T-helper 9 cell (primary cell): ENCODE measurements around the gene BMP7.

ENCODE experiments used
- DNase-seq: peaks from one replicate; pipeline ENCODE4 v3.0.0-alpha.2; 2020

The BMP7 gene

DNA sequence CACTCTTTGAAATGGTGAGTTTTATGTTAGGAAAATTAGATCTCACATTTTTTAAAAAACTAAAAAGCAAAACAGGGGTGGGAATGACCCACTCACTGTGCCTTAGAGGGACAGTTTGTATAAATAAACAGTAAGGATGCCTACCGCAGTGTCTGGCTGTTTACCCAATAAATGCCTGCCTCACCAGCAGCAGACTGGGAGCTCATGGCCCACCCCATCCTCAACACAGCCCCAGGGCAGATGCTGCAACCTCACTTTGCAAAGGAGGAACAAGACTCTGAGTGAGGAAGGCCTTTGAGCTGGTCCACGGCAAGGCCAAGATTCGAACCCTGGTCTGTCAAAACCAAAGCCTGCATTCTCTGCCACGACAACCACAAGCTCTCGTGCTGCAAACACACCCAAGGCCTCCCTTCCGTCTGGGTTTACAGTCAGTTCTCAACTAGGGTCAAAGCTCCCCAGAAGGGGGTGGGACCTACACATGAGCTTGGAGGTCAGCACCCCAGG, 77.8 kb downstream of the BMP7 start:
- no peak for DNase-seq

DNA sequence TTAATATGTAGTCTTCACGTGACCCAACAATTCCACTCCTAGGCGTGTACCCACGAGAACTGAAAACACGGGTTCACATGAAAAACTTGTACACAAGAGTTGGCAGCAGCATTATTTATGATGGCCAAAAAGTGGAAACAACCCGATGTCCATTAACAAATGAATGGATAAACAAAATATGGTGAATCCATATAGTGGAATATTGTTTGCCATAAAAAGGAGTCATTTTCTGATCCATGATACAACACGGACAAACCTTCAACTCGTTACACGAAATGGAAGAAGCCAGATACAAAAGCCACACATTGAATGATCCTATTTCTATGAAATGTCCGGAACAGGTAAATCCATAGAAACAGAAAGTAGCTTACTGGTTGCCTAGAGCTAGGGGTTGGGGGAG, 78.4 kb downstream of the BMP7 start:
- no peak for DNase-seq

DNA sequence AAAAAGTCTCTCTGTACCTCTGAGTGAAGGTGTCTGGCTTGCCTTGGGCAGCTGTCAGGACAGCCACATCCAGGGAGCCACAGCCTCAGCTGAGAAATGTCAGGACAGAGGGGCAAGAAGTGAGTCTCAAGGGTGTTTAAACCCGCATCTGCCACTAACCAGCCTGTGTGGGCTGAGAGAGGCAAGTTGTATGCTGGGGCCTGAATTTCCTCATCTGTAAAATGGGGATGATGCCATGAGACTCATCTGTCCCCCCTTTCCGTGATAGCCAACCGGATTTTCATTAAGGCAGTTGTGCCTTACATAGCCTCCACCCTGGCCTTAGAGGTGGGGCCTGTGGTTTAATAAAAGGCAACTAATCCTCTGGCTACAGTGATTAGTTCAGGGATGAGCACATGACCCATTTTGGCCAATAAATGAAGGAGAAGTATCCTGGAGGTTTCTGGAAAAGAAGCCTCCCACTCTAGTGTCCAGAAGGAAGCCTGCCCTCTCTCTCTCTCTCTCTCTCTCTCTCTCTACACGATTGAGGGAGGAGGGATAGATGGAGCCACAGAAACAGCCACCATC, 79.3 kb downstream of the BMP7 start:
- DNase-seq: no peak

DNA sequence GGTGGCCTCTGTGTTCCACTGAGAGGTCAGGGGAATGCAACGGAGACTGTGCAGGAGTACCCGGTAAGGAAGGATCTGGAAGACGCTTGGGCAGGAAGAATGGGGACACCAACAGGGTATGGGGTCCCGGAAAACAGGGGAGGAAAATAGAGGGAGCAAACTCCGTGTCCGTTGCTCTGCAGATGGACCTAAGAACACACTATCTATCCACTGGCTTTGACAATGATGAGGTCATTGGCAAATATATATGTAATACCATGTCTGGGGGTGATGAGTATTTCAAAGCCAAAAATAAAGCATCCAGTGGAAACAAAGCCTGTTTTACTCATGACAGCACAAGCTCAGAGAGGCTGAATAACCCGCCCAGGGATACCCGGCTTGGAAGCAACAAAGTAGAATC, 80.2 kb downstream of the BMP7 start:
- no peak for DNase-seq

DNA sequence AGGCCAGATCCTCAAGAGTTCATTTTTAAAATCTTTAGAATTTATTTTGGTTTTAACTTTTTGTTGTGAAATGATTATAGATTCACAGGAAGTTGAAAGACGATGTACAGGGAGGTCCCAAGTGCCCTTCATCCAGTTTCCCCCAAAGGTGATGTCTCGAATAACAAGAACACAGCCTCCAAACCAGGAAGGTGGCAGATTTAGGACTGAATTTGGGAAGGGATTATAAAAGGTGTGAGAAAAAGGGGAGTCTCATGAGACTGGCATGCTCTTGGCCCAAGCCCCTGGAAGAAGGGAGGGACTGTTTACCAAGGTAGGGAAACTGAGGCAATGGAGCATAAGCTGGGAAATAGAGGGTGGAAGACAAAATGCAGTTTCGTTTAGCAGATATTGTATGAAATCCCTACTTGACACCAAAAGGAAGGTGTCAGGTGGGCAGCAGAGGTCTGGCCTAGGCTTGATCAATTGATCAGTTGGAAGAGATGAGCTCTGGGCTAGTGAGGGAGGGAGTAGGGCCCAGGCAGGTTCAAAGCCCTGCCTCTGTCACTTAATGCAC, 81.2 kb downstream of the BMP7 start:
- no peak for DNase-seq

DNA sequence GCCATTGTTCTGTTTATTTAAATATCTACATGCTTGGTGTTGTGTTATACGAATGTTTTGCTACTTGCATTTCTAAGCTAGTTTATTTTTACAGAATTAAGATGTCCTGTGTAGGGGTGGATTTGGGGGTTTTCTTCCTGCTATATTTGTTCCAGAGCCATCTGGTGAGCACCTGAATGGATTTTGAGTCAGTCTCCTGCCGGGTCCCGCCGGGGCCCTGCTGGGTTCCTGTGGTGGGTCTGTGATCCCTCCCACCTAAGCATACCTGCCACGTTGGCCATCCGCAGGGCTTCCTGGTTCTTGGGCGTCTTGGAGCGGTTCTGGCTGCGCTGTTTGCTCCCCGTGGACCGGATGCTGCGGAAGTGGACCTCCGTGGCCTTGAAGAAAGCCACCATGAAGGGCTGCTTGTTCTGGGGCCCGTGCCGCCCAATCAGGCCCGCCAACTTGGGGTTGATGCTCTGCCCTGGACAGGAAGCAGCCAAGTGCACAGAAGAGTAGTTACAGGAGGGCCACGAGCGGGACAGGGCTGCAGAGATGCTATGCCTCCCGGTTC, 82.9 kb downstream of the BMP7 start:
- no peak for DNase-seq

DNA sequence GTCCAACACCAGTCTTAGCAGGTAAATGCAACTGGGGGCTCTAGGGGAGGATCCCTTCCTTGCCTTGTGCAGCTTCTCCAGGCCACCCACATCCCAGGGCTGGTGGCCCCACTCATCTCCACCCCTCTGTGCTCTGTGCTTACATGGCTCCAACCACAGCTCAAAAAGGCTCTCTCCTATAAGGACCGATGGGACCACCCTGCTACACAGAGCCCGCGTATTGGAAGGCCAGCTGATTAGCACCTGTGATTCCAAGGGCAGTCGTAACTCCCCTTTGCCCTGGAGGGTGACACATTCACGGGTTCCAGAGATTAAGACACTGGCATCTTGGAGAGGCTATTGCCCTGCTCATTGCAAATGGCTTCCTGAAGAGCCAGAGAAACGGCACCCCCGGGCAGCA, 84.8 kb downstream of the BMP7 start:
- no peak for DNase-seq

DNA sequence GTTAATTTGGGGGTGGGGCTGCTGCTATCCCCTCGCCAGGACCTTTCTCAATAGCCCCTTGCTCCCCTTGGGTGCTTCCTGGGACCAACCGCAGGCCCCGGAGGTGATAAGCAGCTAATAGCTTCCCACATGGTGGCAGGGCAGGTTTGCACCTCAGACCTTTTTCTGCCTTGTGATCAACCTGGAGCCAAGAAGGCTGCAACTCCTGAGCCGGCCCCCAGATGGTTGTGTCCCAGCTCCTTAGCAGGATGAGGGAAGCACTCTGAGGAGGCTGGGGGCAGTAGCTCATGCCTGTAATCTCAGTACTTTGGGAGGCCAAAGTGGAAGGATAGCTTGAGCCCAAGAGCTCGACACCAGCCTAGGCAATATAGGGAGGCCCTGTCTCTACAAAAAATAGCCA, 85.5 kb downstream of the BMP7 start:
- no peak for DNase-seq

DNA sequence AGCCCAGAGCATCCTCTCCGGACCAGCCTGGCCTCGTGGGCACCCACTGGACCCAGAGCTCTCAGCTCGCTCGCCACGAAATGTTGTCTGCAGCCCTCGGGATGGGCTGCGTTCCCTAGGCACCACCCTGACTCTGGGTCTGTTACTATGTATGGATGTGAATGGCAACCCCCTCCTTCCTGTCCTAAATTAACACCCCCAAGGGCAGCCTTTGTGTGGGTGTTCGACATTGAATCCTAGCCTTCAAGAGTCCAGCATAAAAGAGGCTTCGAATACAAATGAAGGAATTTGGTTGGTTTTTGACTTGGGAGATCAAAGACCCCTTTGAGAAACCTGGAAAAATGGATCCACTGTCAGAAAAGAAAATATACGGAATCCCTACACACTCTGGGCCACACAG, 86.1 kb downstream of the BMP7 start:
- DNase-seq: no peak

DNA sequence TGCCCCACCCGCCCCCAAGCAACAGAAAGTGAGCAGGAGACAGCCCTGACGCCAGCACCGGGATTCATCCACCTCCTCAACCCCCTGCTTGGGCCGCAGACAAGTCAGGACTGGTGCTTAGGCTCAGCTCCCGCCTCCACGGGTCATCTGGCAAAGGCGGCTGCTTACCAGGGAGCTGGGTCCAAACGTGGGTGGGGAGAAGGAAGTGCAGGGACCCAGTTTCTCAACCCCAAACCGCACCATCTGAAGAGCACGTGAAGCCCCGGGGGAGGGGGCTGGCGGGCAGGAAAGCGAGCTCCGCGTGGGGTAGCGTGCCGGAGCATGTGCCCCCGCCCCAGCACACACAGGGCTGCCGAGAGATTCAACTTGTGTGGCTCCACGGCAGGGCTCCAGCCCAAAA, 87.2 kb downstream of the BMP7 start:
- DNase-seq: no peak

DNA sequence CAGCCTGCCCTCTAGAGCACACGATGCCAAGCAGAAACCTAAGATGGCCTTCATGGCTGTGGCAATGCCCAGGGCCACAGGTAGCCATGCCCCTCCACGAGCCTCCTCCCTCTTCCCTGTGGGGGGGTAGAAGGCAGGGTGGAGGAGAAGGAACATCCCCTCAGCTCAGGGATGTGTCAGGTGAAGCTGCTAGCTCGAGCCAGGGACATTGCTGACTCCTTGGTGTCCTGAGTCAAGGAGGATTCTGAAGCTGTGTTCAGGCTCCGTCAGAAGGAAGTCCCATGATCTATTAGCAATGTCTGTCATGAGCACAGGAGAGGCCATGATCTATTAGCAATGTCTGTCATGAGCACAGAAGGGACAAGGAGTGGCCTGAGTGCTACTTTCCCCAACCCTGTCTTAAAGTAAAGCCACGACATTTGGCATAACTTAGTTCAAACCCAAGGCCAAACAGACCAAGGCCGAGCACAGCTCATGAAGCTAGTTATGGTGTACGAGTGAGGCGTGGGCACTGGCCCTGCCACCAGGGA, 87.8 kb downstream of the BMP7 start:
- no peak for DNase-seq

DNA sequence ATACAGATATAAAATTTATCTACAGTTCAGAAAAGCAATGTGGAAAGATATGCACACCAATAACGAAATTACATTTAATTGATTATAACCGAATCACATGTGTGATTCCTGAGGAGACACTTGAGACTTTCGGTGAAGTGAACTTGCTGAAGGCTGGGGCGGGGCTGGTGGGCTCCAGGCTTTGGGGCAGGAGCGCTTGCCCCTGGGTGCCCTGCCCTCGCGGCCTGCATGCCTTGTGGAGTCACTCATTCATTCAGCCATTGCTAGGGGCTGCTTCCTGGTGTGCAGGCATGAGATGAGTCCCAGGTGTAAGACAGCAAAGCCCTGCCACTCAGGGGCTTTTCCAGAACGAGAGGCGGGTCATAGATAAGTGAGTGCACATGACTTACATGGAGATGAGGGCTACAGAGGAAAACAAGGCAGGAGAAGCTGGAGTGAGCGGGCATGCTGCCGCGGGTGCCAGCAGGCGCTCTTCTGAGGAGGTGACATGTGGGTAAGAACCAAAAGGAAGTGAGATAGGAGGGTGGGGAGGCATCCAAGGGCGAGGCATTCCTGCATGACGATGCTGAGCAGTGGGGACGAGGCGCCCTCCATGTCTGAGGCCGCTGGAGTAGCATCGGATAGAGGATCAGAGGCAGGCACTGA, 88.7 kb downstream of the BMP7 start:
- DNase-seq: no peak

DNA sequence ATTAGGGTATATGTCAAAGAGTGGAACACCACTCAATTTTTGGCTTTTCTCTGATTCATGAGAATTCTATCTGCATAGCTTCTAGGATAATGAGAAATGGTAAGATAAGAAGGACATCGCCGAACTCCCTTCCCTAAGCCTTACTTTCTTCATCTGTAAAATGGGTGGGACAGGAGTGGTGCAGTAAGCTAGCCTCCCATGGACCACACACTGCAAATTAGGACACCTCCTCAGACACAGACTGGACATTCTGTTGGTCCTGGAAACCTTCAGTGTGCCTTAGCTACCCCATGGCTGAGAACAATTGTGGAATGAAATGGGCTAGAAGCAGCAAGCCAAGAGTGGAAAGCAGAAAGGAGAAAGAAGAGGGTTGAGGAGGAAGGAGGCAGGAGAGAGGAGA, 89.6 kb downstream of the BMP7 start:
- DNase-seq: no peak

DNA sequence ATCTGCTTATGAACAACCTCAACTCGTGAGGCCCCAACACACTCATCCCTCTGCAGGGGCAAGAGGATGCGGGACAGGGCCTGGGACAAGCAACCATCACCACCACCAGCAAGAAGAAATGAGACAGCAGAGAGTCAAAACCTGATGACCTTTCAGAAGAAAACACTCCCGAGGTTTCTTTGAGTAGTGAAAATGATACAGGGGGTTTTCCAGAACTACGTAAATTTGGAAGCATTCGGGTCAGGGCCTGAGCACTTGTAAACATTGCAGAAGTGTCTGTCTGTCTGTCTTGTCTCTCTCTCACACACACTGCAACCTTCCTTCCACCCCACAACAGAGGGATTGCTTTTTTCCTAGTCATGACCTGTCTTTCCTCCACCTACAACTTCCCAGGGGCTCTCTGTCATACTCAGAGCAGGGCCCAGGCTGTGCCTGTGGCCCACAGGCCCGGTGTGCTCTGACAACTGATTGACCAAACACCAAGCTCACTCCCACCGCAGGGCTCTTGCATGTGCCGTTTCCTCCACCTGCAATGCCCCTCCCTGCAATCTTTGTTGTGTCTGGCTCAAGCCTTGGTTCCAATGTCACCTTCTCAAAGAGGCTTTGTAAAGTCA, 90.9 kb downstream of the BMP7 start:
- no peak for DNase-seq

DNA sequence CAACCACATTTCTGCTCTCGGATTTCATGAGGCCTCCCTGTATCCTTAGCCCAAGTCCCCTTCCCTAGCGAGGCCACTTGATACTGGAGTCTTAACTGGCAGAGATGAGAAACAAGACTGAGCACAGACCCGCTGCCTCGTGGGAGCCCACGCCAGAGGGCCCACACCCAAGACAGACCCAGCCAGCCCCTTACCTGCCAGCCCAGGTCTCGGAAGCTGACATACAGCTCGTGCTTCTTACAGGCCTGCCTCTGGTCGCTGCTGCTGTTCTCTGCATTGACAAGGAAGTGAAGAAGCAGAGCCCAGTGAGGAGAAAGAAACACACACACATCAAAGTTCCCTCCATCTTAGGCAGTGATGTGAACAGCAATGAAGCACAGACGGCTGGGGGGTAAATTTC, 91.7 kb downstream of the BMP7 start:
- DNase-seq: no peak

DNA sequence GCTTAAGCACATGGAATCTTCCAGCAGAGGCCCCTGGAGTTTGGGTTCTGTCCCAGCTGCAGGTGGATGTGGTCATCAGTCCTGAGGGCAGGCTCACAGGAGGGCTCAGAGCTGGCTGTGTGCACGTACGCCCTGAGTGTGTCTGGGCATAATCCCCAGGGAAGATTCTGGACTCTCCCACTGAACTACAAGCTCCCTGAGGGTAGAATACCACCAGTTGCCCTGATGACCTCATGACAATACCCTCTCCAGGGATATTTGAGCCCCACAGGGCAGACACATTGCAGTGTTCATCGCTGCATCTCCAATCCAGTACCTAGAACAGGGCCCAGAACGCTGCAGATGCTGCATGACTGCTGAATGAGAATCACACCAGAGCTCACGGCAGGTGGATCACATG, 92.5 kb downstream of the BMP7 start:
- no peak for DNase-seq

DNA sequence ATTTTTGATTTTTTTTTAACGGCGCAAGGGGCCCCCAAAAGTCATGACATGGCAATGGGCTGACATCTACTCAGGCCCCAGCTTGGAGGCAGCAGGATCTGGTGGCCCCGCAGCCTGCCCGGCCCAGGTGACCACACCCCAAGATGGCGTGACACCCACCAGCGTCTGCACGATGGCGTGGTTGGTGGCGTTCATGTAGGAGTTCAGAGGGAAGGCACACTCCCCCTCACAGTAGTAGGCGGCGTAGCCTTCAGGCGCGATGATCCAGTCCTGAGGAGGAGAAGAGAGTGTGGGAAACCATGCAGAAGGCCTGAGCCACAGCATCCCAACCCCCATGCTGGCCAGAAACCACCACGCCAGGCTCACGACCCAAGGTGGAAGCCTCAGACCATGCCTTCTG, 93.4 kb downstream of the BMP7 start:
- no peak for DNase-seq

DNA sequence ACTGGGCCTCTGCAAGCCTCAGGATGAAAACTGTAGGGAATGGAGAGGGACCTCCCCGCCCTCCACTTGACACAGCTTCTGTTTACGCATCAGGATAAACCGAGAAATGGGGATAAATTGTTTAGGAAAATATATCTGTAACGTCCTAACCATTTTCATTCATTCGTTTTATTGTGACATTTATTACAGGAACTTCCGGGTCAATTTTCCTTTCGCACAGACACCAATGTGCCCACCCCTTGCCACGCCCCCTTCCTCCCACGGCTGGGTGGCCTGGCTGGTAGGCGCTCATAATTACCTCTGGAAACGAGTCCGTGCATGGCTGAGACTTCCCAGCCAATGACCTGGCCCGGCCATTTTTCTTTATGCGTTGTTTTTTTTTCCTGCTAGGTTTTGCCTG, 96.1 kb downstream of the BMP7 start:
- DNase-seq: no peak

DNA sequence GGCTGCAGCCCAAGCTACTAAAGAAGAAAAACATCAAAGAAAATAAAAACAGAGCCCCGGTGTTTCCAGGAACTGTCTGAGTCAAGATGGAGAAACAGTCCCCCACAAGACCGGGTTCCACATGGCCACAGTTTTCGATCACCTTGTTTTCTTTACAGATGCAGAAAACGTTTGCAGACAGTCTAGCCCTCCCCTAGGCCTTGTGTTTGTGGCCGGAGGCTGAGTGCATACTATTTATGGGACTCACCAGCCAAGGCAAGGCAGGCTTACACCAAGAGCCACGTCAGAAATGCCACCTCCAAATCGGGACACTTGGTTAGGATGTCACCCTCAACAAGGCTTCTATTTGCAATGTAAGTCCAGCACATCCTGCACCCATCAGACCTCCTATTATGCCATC, 97.3 kb downstream of the BMP7 start:
- no peak for DNase-seq

DNA sequence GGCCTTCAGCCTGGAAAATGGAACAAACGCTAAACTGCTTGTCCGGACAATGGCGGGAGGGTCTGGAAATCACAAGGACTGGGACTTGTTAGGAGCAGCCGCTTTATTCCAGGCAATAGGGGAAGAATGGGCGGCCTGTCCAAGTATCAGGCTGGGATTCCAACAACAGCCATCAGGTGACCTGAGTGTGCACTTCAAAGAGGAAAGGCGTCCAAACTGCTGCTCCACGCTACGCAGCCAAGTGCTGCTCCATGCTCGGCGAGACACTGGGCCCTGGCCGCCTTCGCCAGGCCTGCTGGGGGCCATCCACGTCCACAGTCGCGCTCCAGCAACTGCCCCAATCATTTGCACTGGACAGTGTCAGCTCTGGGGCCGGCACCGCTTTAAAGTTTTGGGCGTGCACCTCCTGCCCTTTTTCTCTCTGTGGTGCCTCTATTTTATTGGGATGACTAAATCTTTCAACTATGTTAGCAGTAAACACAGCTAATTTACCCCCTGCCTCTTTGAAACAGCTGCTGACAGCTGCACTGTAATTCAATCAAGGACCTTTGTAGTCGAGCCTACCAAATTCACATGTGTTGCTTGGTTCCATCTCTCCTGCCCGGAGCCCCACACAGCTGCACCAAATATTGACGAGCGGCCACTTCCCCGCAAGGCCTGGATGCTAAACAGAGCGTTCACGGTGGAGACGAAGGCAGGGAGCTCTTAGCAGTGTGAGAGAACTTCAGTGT, 98.3 kb downstream of the BMP7 start:
- no peak for DNase-seq

DNA sequence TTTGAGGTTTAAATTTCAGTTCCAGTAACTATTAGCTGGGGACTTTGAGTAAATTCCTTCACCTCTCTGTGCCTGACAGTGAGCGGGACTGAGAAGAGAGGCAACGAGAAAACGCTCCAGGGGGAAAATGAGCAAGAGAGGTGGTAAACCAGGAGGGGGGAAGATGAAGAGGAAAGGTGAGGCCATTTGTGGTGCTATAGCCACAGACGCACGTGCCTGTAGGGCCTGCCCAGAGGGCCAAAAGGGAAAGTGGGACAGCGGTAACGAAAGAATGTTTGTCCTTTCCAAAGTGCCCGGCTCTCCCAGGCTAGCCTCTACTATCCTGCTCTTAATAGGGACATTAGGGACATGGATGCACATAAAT, 99.2 kb downstream of the BMP7 start:
- DNase-seq: no peak

DNA sequence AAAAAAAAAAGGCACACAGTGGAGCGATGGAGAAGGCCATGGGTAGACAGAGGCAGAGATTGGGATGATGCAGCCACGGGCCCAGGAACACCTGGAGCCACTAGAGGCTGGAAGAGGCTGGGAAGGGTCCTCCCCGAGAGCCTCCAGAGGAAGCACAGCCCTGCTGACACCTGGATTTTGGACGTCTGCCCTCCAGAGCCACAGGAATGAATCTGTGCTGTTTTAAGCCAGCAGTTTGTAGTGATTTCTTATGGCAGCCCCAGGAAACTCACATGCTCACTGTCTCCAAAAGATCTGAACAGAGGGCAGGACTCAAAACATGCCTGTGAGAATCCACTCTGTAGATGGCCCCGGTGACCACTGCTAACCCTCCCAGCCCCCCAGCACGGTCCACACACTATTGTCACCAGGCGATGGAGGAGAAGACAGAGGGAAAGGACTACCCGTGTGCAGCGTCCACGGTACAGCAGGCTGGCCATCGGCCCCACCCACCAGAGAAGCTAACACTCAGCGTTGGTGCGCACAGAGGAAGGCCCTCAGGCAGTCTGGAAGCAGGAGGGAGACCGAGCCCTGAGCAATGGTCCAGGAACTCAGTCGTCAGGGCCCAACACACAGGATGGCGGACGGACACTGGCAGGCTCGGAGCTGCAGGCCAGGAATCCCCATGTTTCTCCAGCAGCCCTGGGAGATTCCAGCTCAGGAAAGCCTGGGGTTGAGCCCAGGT, 99.7 kb downstream of the BMP7 start:
- no peak for DNase-seq
